Activated CD4-positive, CD25-positive, alpha-beta regulatory T cell treated with anti-CD3 and anti-CD28 coated beads, Interleukin-2, amount 50 U/mL, for 72 hours (primary cell): ENCODE measurements around the gene KRTAP10-10.
"Not testable (repeated sequence)": the region's sequence is repeated elsewhere in the genome, so short reads cannot be mapped to it uniquely, and the experiment has no call there.

Experiments
- DNase-seq: peaks from one replicate; pipeline ENCODE4 v3.0.0; 2021

The KRTAP10-10 gene

DNA sequence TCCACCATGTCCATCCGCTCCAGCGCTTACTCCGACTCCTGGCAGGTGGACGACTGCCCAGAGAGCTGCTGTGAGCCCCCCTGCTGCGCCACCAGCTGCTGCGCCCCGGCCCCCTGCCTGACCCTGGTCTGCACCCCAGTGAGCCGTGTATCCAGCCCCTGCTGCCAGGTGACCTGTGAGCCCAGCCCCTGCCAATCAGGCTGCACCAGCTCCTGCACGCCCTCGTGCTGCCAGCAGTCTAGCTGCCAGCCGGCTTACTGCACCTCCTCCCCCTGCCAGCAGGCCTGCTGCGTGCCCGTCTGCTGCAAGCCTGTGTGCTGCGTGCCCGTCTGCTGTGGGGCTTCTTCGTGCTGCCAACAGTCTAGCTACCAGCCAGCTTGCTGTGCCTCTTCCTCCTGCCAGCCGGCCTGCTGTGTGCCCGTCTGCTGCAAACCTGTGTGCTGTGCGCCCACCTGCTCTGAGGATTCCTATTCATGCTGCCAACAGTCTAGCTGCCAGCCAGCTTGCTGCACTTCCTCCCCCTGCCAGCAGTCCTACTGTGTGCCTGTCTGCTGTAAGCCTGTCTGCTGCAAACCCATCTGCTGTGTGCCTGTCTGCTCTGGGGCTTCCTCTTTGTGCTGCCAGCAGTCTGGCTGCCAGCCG is 9.9 kb upstream of the KRTAP10-10 start:
- DNase-seq: peak; percentile 19

DNA sequence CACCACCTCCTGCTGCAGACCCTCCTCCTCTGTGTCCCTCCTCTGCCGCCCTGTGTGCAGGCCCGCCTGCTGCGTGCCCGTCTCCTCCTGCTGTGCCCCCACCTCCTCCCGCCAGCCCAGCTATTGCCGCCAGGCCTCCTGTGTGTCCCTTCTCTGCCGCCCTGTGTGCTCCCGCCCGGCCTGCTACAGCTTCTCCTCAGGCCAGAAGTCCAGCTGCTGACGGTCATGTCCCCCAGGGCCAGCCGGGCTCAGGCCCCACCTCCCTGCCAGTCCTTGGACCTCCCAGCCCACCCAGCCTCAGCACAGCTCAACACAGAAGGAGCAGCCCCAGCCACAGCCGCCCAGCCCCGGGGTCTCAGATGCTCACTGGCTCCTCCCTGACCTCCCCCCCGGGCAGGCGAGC is 9.3 kb upstream of the KRTAP10-10 start:
- not testable (repeated sequence) for DNase-seq

DNA sequence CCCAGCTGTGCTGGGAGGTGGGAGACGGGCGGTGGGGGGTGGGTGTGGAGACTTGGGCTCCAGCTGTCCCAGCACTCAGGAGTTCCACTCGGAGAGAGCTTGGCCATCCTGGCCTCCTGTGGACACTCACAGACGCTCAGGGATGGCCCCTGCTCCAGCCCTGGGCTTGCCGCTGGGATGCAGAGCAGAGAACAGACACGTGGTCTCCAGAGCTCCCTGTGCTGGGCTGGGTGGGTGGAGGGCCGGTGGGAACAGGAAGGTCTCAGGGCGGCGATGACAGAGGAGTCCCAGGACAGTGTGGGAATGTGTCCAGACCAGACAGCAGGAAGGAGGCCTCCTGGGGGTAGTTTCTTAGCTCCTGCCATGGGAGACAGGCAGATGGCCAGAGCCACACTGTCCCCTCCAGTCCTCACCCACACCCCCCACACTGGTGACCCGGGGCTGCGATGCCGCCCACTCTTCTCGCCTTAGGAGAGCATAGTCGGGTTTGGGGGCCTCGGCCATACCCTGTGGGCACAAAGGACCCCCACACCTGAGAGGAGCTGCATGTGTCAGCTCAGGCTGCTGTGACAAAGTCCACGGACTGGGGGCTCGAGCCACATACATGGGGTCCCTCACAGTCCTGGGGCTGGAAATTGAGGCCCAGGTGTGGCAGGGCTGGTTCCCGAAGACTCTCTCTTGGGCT is 8.3 kb upstream of the KRTAP10-10 start:
- DNase-seq: no peak

DNA sequence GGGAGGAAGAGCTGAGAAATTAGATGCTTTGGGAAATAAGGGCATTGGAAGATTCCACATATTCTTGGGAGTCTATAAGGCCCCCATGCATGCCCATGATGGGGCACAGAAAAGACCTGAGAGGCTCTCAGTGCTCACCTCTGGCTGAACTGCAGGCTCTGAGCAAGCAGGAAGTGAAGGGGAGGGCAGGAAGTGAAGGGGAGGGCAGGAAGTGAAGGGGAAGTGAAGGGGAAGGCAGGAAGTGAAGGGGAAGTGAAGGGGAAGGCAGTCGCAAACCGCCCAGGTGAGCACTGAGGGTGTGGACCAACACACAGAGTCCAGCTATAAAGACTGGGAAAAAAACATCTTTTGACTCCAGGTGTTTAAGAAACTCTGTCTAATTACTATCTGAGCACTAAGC is 6.7 kb upstream of the KRTAP10-10 start:
- DNase-seq: no peak

DNA sequence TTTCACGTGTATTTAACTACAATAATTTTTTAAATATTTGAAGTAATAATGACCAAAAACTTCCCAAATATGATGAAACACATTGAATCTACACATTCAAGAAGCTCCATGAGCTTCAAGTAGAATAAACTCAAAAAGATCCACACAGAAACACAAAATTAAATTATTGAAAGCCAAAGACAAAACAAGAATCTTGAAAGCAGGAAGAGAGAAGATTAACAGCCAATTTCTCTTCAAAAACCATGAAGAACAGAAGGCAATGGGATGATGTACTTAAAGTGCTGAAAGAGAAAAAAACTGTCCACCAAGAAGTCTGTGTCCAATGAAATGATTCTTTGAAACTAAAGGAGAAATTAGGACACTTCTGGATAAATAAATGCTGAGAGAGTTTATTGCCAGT is 5.1 kb upstream of the KRTAP10-10 start:
- no peak for DNase-seq

DNA sequence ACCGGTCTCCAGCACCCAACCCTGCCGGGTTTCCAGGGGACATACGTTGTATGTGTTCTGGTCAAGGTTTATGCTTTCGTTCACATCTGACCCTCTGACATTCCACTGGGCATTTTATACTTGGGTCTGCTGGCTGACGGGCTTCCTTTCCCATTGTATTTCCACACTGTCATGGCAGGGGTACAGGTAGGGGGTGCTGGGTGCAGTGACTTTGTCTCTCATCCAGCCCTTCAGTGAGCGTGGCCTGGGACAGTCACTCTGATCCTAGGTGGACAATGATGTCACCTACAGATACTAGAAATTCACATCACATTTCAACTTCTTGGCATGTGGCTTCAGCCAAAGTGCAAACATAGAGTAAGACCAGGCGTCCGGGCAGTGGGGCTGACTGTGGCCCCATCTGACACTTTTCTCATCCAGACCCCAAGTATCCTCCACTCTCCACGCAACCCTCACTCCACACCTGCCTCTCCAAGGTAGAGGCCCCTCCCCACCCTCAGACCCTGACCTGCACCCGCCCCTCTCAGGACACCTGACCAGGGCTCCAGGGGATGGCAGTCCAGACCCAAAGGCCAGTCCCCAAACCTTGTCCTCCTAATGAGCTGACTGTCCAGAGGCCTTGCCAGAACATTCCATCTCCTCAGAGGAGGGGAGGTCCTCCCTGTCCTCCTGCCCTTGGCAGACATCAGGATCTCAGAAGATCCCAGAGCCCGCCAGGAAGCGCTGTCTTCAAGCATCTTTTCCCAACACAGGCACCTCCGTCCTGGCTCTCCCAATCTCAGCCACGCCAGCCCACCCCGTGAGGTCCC is 743 bp upstream of the KRTAP10-10 start:
- DNase-seq: no peak

DNA sequence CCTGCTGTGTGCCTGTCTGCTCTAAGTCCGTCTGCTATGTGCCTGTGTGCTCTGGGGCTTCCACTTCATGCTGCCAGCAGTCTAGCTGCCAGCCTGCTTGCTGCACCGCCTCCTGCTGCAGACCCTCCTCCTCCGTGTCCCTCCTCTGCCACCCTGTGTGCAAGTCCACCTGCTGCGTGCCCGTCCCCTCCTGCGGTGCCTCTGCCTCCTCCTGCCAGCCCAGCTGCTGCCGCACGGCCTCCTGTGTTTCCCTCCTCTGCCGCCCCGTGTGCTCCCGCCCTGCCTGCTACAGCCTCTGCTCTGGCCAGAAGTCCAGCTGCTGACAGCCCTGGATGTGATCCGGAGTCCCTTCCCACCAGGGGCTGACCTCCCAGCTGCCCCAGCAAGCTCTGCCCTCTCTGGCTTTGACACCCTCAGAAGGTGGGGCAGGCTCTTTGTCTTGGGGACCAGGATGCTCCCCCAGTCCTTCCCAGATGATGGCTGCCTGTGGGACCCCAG is 744 bp downstream of the KRTAP10-10 start:
- peak; percentile 20 for DNase-seq

DNA sequence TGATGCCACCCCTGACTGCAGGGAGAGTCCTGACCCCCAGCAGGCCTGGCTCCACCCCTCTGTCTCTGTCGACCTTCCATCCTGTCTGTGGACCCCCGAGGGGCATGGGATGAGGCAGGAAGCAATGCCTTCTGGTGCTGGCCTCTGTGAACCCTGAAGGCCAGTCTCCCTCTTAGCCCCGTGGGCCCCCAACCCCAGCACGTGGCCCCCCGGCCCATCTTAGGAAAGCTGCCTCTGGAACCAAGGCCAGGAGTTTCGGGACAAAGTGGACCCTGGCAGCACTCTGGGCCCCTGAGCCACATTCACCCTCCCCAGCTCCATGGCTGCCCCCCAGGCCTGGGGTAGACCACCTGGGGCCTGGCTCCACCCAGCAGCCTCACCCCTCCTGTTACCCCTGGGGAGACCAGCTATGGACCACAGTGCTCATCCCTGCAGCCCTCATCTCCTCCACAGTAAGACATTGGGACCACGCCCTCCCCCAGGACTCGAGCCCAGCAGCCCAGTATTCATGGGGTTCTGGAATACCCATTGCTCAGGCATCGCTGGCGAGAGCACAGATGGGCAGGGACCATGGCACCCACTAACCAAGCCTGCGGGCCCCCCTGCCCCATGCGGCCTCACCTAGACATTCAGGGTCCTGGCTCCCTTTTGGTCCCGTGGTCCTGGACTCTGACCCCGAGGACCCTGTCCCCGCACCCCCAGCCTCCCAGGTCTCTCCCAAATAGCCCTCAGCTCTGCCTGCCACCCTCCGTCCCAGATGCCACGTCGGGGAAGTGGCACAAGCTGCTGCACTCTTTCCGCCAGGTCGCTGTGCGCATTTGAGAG is 1.6 kb downstream of the KRTAP10-10 start:
- DNase-seq: not testable (repeated sequence)

DNA sequence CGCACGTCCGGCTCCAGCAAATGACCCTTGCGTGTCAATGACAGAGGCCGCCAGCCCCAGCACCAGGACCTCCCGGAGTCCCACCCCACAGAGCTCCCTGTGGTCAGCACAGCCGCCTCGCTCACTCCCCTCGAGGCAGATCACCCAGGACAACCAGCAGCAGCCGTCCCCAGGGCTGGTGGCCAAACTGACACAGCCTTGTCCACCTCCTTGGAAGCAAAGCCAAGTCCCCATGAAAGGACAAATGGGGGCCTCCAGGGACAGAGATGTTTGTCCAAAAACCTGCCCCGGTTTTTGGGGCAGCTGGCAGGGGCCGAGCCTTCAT is 2.1 kb downstream of the KRTAP10-10 start:
- no peak for DNase-seq

DNA sequence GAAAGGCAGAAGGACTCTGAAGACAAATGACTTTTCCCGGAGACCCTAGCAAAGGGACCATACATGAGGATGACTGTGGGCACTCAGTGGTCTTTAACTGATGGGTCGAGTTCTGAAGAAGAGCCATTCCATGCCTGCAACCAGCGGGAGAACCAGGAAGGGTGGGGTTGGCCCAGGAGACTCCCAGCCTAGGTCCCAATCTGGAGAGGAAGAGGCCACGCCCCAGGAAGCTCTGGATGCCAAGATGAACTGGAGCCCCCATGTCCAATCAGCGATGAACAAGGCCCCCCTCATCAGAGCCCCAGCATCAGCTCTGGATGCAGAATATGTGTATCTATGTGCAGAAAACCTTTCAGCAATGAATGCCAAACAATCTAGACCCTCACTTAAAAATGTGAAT is 3.6 kb downstream of the KRTAP10-10 start:
- DNase-seq: no peak

DNA sequence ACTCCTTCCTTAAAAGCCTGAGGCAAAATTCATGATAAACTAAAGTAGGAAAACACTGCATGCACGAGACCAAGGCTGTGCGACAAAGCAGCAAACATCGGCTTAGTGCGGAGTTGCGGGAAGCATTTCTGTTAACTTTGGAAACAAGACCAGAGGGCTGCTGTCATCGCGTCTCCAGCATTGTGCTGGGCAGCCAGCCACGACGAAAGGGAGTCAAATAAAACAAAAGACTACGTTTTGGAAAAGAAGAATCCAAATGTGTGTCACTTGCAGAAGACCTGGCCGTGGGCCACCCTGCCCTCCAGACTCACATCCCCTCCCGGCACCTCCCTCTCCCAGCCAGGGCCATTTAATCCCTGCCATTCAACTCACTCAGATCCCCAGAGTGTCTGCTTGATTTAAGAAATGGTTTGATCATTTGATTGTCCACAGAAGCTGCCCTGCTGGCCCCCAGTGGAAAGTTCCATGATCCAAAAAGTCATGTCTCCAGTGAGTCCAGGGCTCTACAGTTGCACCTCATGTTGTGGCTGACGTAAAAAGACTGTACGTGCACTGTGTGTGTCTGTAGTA is 6.7 kb downstream of the KRTAP10-10 start:
- DNase-seq: no peak

DNA sequence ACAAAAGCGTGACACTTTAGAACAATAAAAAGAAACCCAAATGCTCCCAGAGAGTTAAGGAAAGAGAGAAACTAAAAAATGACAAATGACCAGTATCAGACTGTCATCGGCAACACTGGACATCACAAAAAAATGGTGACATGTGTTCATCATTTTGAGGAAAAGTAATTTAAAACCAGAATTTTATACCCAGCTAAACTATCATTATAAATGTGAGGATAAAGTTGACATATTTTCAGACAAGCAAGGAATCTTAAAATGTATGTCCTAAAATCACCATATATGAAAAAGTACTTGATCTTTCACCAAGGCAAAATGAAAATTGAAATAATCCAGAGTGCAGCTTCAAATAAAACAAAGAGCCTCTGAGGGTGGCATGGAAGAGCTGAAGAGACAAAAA is 7.7 kb downstream of the KRTAP10-10 start:
- DNase-seq: no peak

DNA sequence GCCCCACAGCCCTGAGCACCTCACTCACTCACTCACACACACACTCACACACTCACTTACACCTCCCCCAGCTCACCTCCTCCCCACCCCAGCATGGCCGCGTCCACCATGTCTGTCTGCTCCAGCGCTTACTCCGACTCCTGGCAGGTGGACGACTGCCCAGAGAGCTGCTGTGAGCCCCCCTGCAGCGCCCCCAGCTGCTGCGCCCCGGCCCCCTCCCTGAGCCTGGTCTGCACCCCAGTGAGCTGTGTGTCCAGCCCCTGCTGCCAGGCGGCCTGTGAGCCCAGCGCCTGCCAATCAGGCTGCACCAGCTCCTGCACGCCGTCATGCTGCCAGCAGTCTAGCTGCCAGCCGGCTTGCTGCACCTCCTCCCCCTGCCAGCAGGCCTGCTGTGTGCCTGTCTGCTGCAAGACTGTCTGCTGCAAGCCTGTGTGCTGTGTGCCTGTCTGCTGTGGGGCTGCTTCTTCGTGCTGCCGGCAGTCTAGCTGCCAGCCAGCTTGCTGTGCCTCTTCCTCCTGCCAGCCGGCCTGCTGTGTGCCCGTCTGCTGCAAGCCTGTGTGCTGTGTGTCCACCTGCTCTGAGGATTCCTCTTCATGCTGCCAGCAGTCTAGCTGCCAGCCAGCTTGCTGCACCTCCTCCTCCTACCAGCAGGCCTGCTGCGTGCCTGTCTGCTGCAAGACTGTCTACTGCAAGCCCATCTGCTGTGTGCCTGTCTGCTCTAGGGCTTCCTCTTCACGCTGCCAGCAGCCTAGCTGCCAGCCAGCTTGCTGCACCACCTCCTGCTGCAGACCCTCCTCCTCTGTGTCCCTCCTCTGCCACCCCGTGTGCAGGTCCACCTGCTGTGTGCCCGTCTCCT is 9.4 kb downstream of the KRTAP10-10 start, which contains the start of gene KRTAP10-11:
KRTAP10-11 (plus strand) TSS at position 49 of the 856 bp plus-strand sequence; CDS start at position 94, 45 bp downstream.
- DNase-seq: not testable (repeated sequence)

DNA sequence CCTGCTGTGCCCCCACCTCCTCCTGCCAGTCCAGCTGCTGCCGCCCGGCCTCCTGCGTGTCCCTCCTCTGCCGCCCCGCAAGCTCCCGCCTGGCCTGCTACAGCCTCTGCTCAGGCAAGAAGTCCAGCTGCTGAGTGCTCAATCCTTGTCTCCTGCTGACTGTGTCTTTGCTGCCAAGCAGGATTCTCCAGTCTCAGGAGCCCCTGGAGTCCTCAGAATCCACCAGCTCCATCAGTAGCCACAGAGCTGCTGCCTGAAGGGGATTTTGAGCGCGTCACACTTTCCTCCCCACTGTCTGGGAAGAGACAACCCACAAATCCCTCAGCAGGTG is 10.0 kb downstream of the KRTAP10-10 start:
- DNase-seq: no peak

DNA sequence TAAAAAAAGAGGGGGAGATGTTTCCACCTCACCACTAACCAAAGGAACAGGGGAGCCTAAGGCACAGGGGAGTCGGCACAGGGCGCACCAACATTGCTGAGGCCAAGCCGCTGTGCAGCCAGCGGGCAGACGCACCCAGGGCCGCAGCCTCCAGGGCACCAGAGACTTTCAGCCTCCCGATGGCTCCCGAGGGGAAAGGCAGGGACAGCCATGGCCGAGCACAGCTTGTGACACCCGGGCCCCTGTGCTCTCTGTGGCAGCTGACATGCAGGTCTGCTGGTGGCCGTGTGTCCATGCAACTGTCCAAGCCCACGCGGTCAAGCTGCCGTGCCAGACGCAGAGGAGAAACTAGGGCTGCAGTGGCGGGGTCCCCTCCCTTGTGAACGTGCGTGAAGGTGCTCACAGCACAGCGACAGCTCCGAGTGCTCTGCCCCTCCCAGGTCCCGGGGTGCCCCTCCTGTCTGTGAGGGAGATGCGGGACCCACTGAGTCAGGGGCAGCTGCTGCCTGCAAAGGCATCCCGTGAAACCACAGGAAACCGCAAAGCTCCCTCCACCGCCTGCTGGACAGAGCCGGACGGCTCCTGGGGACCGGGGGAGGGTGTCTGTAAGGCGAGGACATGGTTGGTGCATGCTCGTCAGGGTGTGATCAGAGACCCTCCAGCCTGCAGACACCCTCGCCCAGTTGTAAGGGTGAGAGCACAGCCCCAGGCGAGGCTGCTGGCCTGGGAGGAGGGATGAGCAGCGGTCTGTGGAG is 11.6 kb downstream of the KRTAP10-10 start:
- no peak for DNase-seq

DNA sequence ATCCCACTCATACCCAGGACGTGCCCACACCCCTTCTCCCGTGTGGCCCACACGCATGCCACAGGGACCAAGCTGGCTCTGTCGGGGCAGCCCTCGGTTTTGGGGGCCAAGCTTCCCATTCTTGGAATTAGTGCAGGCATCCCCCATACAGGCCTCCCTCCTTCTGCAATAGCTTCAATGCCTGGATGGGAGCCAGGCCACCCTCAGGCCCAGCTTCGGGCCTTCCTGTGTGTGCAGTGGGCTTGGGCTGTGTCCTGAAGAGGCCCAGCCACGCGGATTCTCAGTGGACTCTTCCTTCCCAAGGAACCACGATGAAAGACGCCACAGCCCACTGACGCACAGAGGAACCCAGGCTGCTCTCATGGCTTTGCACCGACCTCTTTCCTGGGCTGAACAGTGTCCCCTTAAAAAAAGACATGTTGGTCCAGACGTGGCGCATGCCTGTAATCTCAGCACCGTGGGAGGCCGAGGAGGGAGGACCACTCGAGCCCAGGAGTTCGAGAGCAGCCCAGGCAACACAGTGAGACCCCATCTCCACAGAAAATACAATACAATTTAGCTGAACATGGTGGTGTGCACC is 12.5 kb downstream of the KRTAP10-10 start:
- DNase-seq: no peak

DNA sequence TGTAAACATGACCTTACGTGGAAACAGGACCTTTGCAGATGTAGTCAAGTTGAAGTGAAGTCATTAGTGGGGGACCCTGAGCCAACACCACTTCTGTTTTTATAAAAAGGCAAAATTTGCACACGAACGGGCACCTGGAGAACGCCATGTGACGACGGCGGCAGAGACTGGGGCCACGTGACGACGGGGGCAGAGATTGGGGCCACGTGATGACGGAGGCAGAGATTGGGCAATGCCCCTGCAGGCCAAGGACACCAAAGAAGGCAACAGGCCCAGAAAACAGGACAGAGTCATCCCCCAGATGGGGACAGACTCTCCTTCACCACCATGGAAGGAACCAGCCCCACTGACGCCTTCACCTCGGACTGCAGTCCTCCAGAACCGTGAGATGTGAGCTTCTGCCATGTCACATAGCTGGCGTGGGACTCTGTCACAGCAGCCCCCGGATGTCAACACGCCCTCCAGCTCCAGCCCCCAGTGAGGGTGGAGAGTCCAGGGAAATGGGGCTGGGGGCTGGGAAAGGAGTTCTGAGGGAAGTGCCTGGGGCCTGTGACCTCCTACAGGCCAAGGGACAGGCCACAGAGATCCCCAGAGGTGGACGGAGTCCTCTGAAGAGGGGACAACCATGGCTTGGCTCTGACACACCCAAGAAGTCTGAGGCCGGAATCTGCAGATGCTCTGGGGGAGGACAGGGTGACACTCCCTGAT is 13.3 kb downstream of the KRTAP10-10 start:
- no peak for DNase-seq

DNA sequence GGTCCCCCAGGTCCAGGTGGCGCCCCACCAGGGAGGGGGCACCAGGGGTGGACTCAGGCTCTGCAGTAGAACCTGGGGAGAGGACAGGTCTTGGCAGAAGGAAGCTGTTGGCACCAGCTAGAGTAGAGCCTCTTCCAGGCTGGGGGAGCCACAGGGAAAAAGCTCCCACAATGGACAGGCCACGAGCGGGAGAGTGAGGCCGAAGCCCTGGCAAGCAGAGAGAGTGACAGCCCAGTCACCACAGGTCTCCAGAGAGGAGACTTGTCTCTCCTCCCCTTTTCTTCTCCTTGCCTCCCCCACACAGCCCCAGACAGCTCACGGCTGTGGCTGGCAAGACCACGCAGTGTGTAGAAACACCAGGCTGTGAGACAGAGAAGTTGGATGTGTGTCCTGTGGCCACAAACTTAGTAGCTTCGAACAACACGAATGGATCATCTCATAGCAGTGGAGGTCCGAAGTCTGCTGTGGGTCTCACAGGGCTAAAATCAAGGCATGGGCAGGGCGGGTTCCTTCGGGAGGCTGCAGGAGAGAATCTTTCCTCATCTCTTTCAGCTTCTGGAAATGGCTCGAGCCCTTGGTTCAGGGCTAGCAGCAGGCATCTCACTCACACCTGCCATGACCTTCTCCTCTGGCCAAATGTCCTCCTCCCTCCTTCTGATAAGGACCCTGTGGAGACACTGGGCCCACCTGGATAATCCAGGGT is 14.0 kb downstream of the KRTAP10-10 start:
- DNase-seq: no peak

DNA sequence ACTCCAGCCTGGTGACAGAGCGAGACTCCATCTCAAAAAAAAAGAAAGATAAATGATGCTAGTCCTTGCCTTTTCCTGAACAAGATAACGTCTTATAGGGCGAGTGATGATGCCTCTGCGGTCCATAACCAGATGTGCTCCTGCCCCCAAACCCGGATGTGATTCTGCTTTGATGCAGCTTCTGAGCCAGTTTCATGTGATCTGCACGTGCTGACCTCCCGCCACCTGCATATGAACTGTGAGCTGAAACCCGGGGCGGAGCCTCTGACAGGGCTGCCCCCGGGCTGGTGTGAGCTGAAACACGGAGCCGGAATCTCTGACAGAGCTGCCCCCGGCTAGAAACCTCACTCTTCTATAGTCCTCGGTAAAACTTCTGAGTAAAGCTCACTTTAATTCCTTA is 16.0 kb downstream of the KRTAP10-10 start:
- no peak for DNase-seq
